Erythroblast (primary cell): ENCODE data around the gene NOX5.

Experiments used
- GATA1 ChIP-seq: IDR thresholded peaks from 2 replicates; pipeline ENCODE4 v1.6.1; 2011; ENCODE audit warnings: low read depth, mild to moderate bottlenecking, control low read depth, low read length, moderate library complexity
- POLR2A ChIP-seq: IDR thresholded peaks from 2 replicates; pipeline ENCODE4 v1.6.1; 2011; ENCODE audit warnings: mild to moderate bottlenecking, low read length

GRCh38 chr15:69099941-69100340 is 85.4 kb downstream of the NOX5 start:
- TF ChIP-seq POLR2A: no peak
- TF ChIP-seq GATA1: no peak
